OCI-LY7 (cell line): Measurements from ENCODE around the gene RAET1E. TPM values are rescaled to one million over a fixed set of nuclear protein-coding genes. Genes with fewer than 3 reads are reported as not detected.
"Not testable (repeated sequence)": the region's sequence is repeated elsewhere in the genome, so short reads cannot be mapped to it uniquely, and the experiment has no call there.

Experiments
- BruUV-seq: library from RNA; stranded (reverse); fragments of 400-500 nt; replicated peaks from 2 replicates; lab custom pipeline; 2021; lab: Mats Ljungman, UMichigan
- CTCF ChIA-PET: fragments of 300-600 bp; sonication (Branson Sonifier 250); formaldehyde crosslinking; loops from one replicate; lab custom pipeline; 2022; ENCODE audit warnings: antibody characterized with exemption; ENCODE audit not compliant: unreplicated experiment; lab: Charles Lee
- POLR2A ChIA-PET: fragments of 300-600 bp; sonication (Branson Sonifier 250); formaldehyde crosslinking; loops from one replicate; lab custom pipeline; 2022; ENCODE audit warnings: antibody characterized with exemption; lab: Charles Lee
- DNase-seq: peaks from one replicate; pipeline ENCODE4 v3.0.0-alpha.2; 2015; ENCODE audit warnings: low spot score
- H2AFZ ChIP-seq: fragments of 200-600 bp; sonication (generic), shearing (Covaris generic); 2 replicates; pipeline ENCODE4 v1.6.1; 2014; ENCODE audit warnings: mild to moderate bottlenecking, antibody characterized with exemption, low read length, moderate library complexity
- H3K27ac ChIP-seq: fragments of 200-600 bp; sonication (generic); 2 replicates; pipeline ENCODE4 v1.5.1; 2014; ENCODE audit warnings: mixed run types, low read depth, mild to moderate bottlenecking, moderate library complexity, low read length, inconsistent platforms; ENCODE audit not compliant: poor library complexity, severe bottlenecking
- H3K36me3 ChIP-seq: fragments of 200-600 bp; sonication (generic); 2 replicates; pipeline ENCODE4 v1.6.1; 2014; ENCODE audit warnings: mild to moderate bottlenecking, antibody characterized with exemption, low read length, moderate library complexity, mixed read lengths; ENCODE audit not compliant: insufficient read depth
- H3K4me1 ChIP-seq: fragments of 200-600 bp; sonication (generic); 2 replicates; pipeline ENCODE4 v1.5.1; 2014; ENCODE audit warnings: mild to moderate bottlenecking, low read length; ENCODE audit not compliant: insufficient read depth, poor library complexity, severe bottlenecking
- H3K4me2 ChIP-seq: fragments of 200-600 bp; sonication (generic); 2 replicates; pipeline ENCODE4 v1.6.1; 2014; ENCODE audit warnings: mild to moderate bottlenecking, low read length
- H3K4me3 ChIP-seq: fragments of 200-600 bp; sonication (generic); 2 replicates; pipeline ENCODE4 v1.5.1; 2014; ENCODE audit warnings: mild to moderate bottlenecking, low read depth, low read length; ENCODE audit not compliant: poor library complexity, severe bottlenecking
- H3K79me2 ChIP-seq: fragments of 200-600 bp; sonication (generic); 2 replicates; pipeline ENCODE4 v1.6.1; 2016; ENCODE audit warnings: low read depth, mild to moderate bottlenecking, low read length, moderate library complexity, mixed read lengths; ENCODE audit not compliant: insufficient read depth
- H3K9me2 ChIP-seq: fragments of 200-600 bp; sonication (generic); 2 replicates; pipeline ENCODE4 v1.6.1; 2016; ENCODE audit warnings: mild to moderate bottlenecking, low read length, mixed read lengths; ENCODE audit not compliant: insufficient read depth
- H3K9me3 ChIP-seq: fragments of 200-600 bp; sonication (generic); 2 replicates; pipeline ENCODE4 v1.6.1; 2014; ENCODE audit warnings: mild to moderate bottlenecking, mixed run types, low read length, mixed read lengths
- H4K20me1 ChIP-seq: fragments of 200-600 bp; sonication (generic); 2 replicates; pipeline ENCODE4 v1.6.1; 2014; ENCODE audit warnings: mild to moderate bottlenecking, antibody characterized with exemption, low read length, moderate library complexity, mixed read lengths; ENCODE audit not compliant: insufficient read depth
- CTCF ChIP-seq: fragments of 200-600 bp; sonication (generic); conservative IDR thresholded peaks from 2 replicates; pipeline ENCODE4 v1.5.1; 2014; ENCODE audit warnings: mild to moderate bottlenecking, antibody characterized with exemption, low read length, moderate library complexity, mixed read lengths
- EZH2phosphoT487 ChIP-seq: fragments of 200-600 bp; sonication (generic); IDR thresholded peaks from 2 replicates; pipeline ENCODE4 v1.6.1; 2018; ENCODE audit warnings: low read depth, borderline replicate concordance, mild to moderate bottlenecking, mixed run types, antibody characterized with exemption, low read length, moderate library complexity, mixed read lengths
- intact Hi-C: fragments of 100-400 bp; cut with micrococcal nuclease; formaldehyde crosslinking; loops from one replicate; pipeline ENCODE4 v1.10.0; 2022; ENCODE audit not compliant: unreplicated experiment
- total RNA-seq, 2 experiments: library from RNA; depleted of rRNA in 1 of 2; stranded (reverse); fragments of >200 nt in 1 of 2; shearing (Covaris generic) in 1 of 2; gene quantifications; 2 replicates each; pipeline ENCODE4 v1.2.3, GENCODE V29; 2014 to 2022

The RAET1E gene
- total RNA-seq, 2 experiments from 2014 or later, result not detected

DNA sequence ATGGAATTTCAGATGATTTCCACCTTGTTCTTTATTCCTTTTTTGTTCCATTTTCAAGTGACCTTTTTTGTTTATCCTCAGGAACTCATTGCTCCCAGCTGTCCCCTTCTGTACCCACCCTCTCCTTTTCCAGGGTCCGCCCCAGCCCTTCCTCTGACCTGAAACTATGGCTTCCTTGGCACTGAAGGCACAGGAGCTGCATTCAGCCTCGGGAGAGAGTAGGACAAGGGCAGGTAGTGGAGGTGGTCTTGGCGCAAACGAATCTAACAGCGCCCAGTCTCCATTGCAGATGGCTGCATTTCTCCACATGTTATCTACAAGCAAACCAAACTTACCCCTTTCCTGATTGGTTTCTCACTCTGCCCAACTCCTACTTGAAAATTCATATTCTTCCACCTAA is 35.1 kb upstream of the RAET1E start:
- DNase-seq, result no peak
- Histone ChIP-seq H3K4me1 (no peaks in the 10 kb centered on the region), H3K4me3 (no peak overlapping the region), H3K9me3 (no peaks in the 10 kb centered on the region), H2AFZ (no peak overlapping the region), H3K27ac (no peak overlapping the region), H3K79me2 (no peaks in the 10 kb centered on the region), H3K4me2 (no peak overlapping the region), H4K20me1 (no peaks in the 10 kb centered on the region), H3K36me3 (no peaks in the 10 kb centered on the region), H3K9me2 (no peaks in the 10 kb centered on the region)
- intact Hi-C loops, result loop anchor here (10.0 kb wide), 1 partner anchor 462 kb away; no protein-coding TSS in a partner anchor
- no TSS peak for BruUV-seq
- CTCF ChIA-PET, result no interaction called here
- POLR2A ChIA-PET, result interaction anchor here (0.5 kb wide), 1 partner anchor 859 kb away, joined by 3 read pairs; no protein-coding TSS in a partner anchor
- no peak for TF ChIP-seq EZH2phosphoT487

DNA sequence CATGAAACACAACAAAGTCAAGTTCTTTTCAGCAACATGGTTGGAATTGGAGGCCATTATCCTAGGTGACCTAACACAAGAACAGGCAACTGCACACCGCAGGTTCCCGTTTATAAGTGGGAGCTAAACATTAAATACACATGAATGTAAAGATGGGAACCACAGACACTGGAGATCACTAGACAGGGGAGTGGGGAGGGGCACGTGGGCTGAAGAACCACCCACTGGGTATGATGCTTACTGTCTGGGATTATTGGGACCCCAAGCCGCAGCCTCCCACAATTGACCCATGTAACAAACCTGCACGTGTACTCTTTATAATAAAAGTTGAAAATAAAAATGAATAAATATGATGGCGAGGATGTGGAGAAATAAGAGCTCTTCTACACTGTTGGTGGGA is 33.6 kb upstream of the RAET1E start:
- intact Hi-C loops, result loop anchor here (10.0 kb wide), 1 partner anchor 463 kb away; no protein-coding TSS in a partner anchor
- no peak overlapping the region for H3K4me3 ChIP-seq
- no peak for TF ChIP-seq EZH2phosphoT487
- no peak for TF ChIP-seq CTCF
- H2AFZ ChIP-seq, result no peak overlapping the region
- DNase-seq, result no peak
- CTCF ChIA-PET, result interaction anchor here (0.6 kb wide), 1 partner anchor 464 kb away, joined by 3 read pairs; no protein-coding TSS in a partner anchor
- no peaks in the 10 kb centered on the region for H4K20me1 ChIP-seq
- POLR2A ChIA-PET, result no interaction called here
- H3K79me2 ChIP-seq, result no peaks in the 10 kb centered on the region
- BruUV-seq, result no TSS peak
- no peaks in the 10 kb centered on the region for H3K4me1 ChIP-seq
- no peak overlapping the region for H3K27ac ChIP-seq
- no peaks in the 10 kb centered on the region for H3K36me3 ChIP-seq
- H3K9me2 ChIP-seq, result no peaks in the 10 kb centered on the region
- H3K9me3 ChIP-seq, result no peaks in the 10 kb centered on the region
- H3K4me2 ChIP-seq, result no peak overlapping the region

DNA sequence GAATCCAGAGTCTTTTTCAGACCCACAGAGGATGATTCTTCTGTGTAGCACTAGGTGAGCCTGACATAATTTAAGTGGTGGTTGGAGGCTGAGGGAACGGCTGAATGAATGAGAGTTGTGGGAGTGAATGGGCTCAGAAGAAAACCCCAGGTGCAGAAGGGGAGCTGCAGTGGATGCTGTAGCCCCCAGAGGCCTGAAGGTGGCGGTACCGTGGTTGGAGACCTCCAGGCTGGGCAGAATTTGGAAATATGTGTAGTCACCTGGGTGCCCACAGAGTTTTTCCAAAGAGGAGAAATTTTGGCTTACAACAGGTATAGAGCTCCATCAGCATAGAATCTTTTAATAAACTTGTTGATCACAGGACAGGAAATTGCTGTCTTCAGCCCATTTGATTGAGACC is 31.5 kb upstream of the RAET1E start:
- no peak overlapping the region for H2AFZ ChIP-seq
- peak; percentile 45 for DNase-seq
- H3K4me1 ChIP-seq, result peaks cover 7% of the 10 kb centered on the region
- H3K4me3 ChIP-seq, result no peak overlapping the region
- H3K9me2 ChIP-seq, result no peaks in the 10 kb centered on the region
- H3K9me3 ChIP-seq, result no peaks in the 10 kb centered on the region
- H3K36me3 ChIP-seq, result no peaks in the 10 kb centered on the region
- H4K20me1 ChIP-seq, result no peaks in the 10 kb centered on the region
- intact Hi-C loops, result loop anchor here (10.0 kb wide), 1 partner anchor 365 kb away; the partner anchor contains the start of gene GINM1
- BruUV-seq, result no TSS peak
- TF ChIP-seq CTCF (peak; percentile 80), EZH2phosphoT487 (no peak)
- H3K27ac ChIP-seq, result no peak overlapping the region
- POLR2A ChIA-PET, result no interaction called here
- CTCF ChIA-PET, result no interaction called here
- H3K79me2 ChIP-seq, result no peaks in the 10 kb centered on the region
- H3K4me2 ChIP-seq, result no peak overlapping the region

GRCh38 chr6:149927025-149927424 is 29.1 kb upstream of the RAET1E start:
- CTCF ChIA-PET, result not testable (repeated sequence)

More at GRCh38 chr6:149927025-149927424, 29.1 kb upstream of the RAET1E start:
- not testable (repeated sequence) for H3K4me2 ChIP-seq, H3K4me3 ChIP-seq, H4K20me1 ChIP-seq, H3K79me2 ChIP-seq, BruUV-seq, H3K36me3 ChIP-seq, H3K9me2 ChIP-seq, H2AFZ ChIP-seq, H3K9me3 ChIP-seq, DNase-seq, H3K27ac ChIP-seq
- peaks cover 11% of the 10 kb centered on the region for H3K4me1 ChIP-seq
- POLR2A ChIA-PET, result interaction anchor here (0.6 kb wide), 1 partner anchor 133 kb away, joined by 3 read pairs; no protein-coding TSS in a partner anchor
- intact Hi-C loops, result loop anchor here (2.0 to 10.0 kb wide), 2 partner anchors 202 to 362 kb away; partner anchors contain the start of gene GINM1
